Heart left ventricle (tissue), 13 donors: ENCODE results near the gene PPP1R9A.

ENCODE experiments used
- CTCF ChIP-seq, 12 donors: fragments of 200-600 bp; sonication (generic) in 4 of 12; IDR thresholded peaks; one replicate each; pipeline versions ENCODE4 v1.5.0 to v1.8.0; 2018 to 2022; ENCODE audit warnings: antibody characterized with exemption in 12 of 12, mild to moderate bottlenecking in 5 of 12
- POLR2A ChIP-seq, 2 donors: fragments of 450-650 bp; IDR thresholded peaks; one replicate each; pipeline ENCODE4 v1.6.1; 2017; ENCODE audit warnings: antibody characterized with exemption in 2 of 2, mild to moderate bottlenecking in 2 of 2, moderate library complexity in 2 of 2
- donor health status: ischemic (EF 13 %, LVEDD 7.1; RV severe dilation, severe dysfunction).
- donor health status: DM: no; HTN: yes; CAD: no.
- donor health status: DM: no; HTN: no; CAD: no.
- donor health status: ischemic (EF 25% LVEDD 6.9; RV normal size, moderate dysfunction).
- donor health status: ischemic (EF 25% LVEDD 5.7; RV mildly dilated, moderate dysfunction).
- donor health status: ischemic (EF 35%, LVEDD 5.7; RV mildly dilated, moderate dysfunction).
- donor health status: nonischemic (EF 11% LVEDD 7.7; RV severe dilation, severe dysfunction).
- donor health status: DM: yes; HTN: yes; CAD: no.
- donor health status: PGD.
- donor health status: ischemic (EF 29% LVEDD 5.4; RV normal size, mild dysfunction).
- donor health status: nonischemic (EF 23%, LVEDD 6.1; RV moderate dilation, normal function).

DNA sequence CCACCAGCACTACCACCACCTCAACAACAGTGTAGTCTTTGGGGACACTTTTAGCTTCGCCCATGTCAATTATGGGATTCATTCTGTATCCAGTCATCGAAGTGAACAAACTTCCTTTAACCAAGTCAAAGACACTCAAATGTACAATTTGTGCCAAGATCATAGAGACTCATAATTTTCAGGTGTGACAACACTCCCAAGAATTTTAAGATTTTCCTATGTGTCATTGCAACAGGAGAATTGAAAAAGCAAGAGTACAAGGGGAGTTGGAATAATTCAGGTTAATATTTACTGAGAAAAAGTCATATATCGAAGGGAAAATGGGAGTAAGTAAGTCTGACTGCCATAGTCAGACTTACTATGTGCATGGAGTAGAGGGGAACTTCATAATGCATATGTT is 390.7 kb downstream of the PPP1R9A start:
- TF ChIP-seq POLR2A (IDR thresholded peaks at IDR 0.05) (no peak), CTCF (IDR thresholded peaks at IDR 0.05) (no peak)
